Ovary (tissue), 3 donors: ENCODE results near the gene MRPL27.

Experiments used
- CTCF ChIP-seq, 3 donors: fragments of 450-650 bp in 2 of 3; fragments of 200-600 bp in 1 of 3; IDR thresholded peaks; one replicate each; pipeline versions ENCODE4 v1.5.1 to v1.8.0; 2016 to 2022; ENCODE audit warnings: antibody characterized with exemption in 3 of 3, mild to moderate bottlenecking in 1 of 3
- POLR2A ChIP-seq: fragments of 450-650 bp; IDR thresholded peaks from one replicate; pipeline ENCODE4 v1.6.1; 2017; ENCODE audit warnings: antibody characterized with exemption, mild to moderate bottlenecking, moderate library complexity
- donor health status: DM: no; HTN: no; CAD: no.

- no peak for TF ChIP-seq CTCF (IDR thresholded peaks at IDR 0.05)
- TF ChIP-seq POLR2A: peak; percentile 10
Measured at GRCh38 chr17:50345432-50346312, 27.3 kb downstream of the MRPL27 start, which contains the start of gene XYLT2.
